MM.1S (cell line): ENCODE results near the gene RPS6KC1.
"Not testable (repeated sequence)": the region's sequence is repeated elsewhere in the genome, so short reads cannot be mapped to it uniquely, and the experiment has no call there.

Experiments used
- DNase-seq: peaks from one replicate; pipeline ENCODE4 v3.0.0-alpha.2; 2015
- H2AFZ ChIP-seq: fragments of 300-600 bp; sonication (generic); 2 replicates; pipeline ENCODE4 v1.6.0; 2016; ENCODE audit warnings: antibody characterized with exemption, low read length
- H3F3A ChIP-seq: fragments of 300-600 bp; sonication (generic); 2 replicates; pipeline ENCODE4 v1.6.1; 2016; ENCODE audit warnings: mild to moderate bottlenecking, antibody characterized with exemption, low read length, moderate library complexity, mixed read lengths; ENCODE audit not compliant: insufficient read depth
- H3K27ac ChIP-seq: fragments of 300-600 bp; sonication (generic); 2 replicates; pipeline ENCODE4 v1.5.1; 2016; ENCODE audit warnings: mild to moderate bottlenecking, low read length
- H3K27me3 ChIP-seq: fragments of 300-600 bp; sonication (generic); replicated peaks from 2 replicates; pipeline ENCODE4 v1.6.0; 2016; ENCODE audit warnings: low read length; ENCODE audit not compliant: insufficient read depth
- H3K36me3 ChIP-seq: fragments of 300-600 bp; sonication (generic); replicated peaks from 2 replicates; pipeline ENCODE4 v1.6.1; 2016; ENCODE audit warnings: mild to moderate bottlenecking, low read length, mixed read lengths; ENCODE audit not compliant: insufficient read depth
- H3K4me1 ChIP-seq: fragments of 300-600 bp; sonication (generic); 2 replicates; pipeline ENCODE4 v1.6.1; 2016; ENCODE audit warnings: low read length, mixed read lengths
- H3K4me2 ChIP-seq: fragments of 300-600 bp; sonication (generic); 2 replicates; pipeline ENCODE4 v1.6.0; 2016; ENCODE audit warnings: low read depth, low read length
- H3K4me3 ChIP-seq: fragments of 300-600 bp; sonication (generic); 2 replicates; pipeline ENCODE4 v1.5.1; 2016; ENCODE audit warnings: low read length, mixed read lengths
- H3K79me2 ChIP-seq: fragments of 300-600 bp; sonication (generic); 2 replicates; pipeline ENCODE4 v1.6.1; 2016; ENCODE audit warnings: mixed run types, low read length, mixed read lengths
- H3K9ac ChIP-seq: fragments of 300-600 bp; sonication (generic); 2 replicates; pipeline ENCODE4 v1.6.1; 2016; ENCODE audit warnings: low read length, mixed read lengths
- H3K9me2 ChIP-seq: fragments of 300-600 bp; sonication (generic); replicated peaks from 2 replicates; pipeline ENCODE4 v1.6.1; 2016; ENCODE audit warnings: mild to moderate bottlenecking, low read length, mixed read lengths; ENCODE audit not compliant: insufficient read depth
- H3K9me3 ChIP-seq: fragments of 300-600 bp; sonication (generic); replicated peaks from 2 replicates; pipeline ENCODE4 v1.6.1; 2016; ENCODE audit warnings: mild to moderate bottlenecking, low read length, mixed read lengths; ENCODE audit not compliant: insufficient read depth
- H4K20me1 ChIP-seq: fragments of 300-600 bp; sonication (generic); 2 replicates; pipeline ENCODE4 v1.6.1; 2016; ENCODE audit warnings: mild to moderate bottlenecking, low read length, moderate library complexity, mixed read lengths; ENCODE audit not compliant: insufficient read depth
- CTCF ChIP-seq: fragments of 300-600 bp; sonication (generic); IDR thresholded peaks from 2 replicates; pipeline ENCODE4 v1.5.1; 2016; ENCODE audit warnings: antibody characterized with exemption, low read length, mixed read lengths
- EZH2 ChIP-seq: fragments of 300-600 bp; sonication (generic); optimal IDR thresholded peaks from 2 replicates; pipeline ENCODE3; 2017; ENCODE audit warnings: low read depth, mild to moderate bottlenecking, antibody characterized with exemption, low read length, mixed read lengths
- EZH2phosphoT487 ChIP-seq: fragments of 300-600 bp; sonication (generic); IDR thresholded peaks from 2 replicates; pipeline ENCODE4 v1.6.1; 2018; ENCODE audit warnings: antibody characterized with exemption, low read length

The RPS6KC1 gene

GRCh38 chr1:213035573-213035972 is 15.5 kb upstream of the RPS6KC1 start:
- H3K9me2 ChIP-seq = no peaks in the 10 kb centered on the region
- no peaks in the 10 kb centered on the region for H3K9me3 ChIP-seq
- no peak for DNase-seq
- no peak overlapping the region for H3K27ac ChIP-seq
- no peak overlapping the region for H3K9ac ChIP-seq
- no peaks in the 10 kb centered on the region for H3K36me3 ChIP-seq
- no peaks in the 10 kb centered on the region for H4K20me1 ChIP-seq
- no peak overlapping the region for H3K4me3 ChIP-seq
- no peak overlapping the region for H2AFZ ChIP-seq
- no peaks in the 10 kb centered on the region for H3K4me1 ChIP-seq
- TF ChIP-seq EZH2 = no peak
- TF ChIP-seq EZH2phosphoT487 = no peak
- no peak for TF ChIP-seq CTCF
- no peaks in the 10 kb centered on the region for H3K27me3 ChIP-seq
- no peaks in the 10 kb centered on the region for H3F3A ChIP-seq
- no peak overlapping the region for H3K4me2 ChIP-seq
- no peaks in the 10 kb centered on the region for H3K79me2 ChIP-seq

- H3F3A ChIP-seq = no peaks in the 10 kb centered on the region
- no peak overlapping the region for H3K4me3 ChIP-seq
- no peaks in the 10 kb centered on the region for H4K20me1 ChIP-seq
- no peak overlapping the region for H3K4me2 ChIP-seq
- no peaks in the 10 kb centered on the region for H3K4me1 ChIP-seq
- H2AFZ ChIP-seq = no peak overlapping the region
- TF ChIP-seq EZH2 = no peak
- no peak for TF ChIP-seq CTCF
- no peak for TF ChIP-seq EZH2phosphoT487
- H3K27me3 ChIP-seq = no peaks in the 10 kb centered on the region
- H3K27ac ChIP-seq = no peak overlapping the region
- H3K9ac ChIP-seq = no peak overlapping the region
- H3K9me3 ChIP-seq = no peaks in the 10 kb centered on the region
- H3K9me2 ChIP-seq = no peaks in the 10 kb centered on the region
- H3K79me2 ChIP-seq = no peaks in the 10 kb centered on the region
- no peak for DNase-seq
- no peaks in the 10 kb centered on the region for H3K36me3 ChIP-seq
These were observed 9.6 kb upstream of the RPS6KC1 start for GRCh38 chr1:213041443-213041842.

GRCh38 chr1:213045321-213046226 is 5.5 kb upstream of the RPS6KC1 start:
- not testable (repeated sequence) for H3K27ac ChIP-seq, H2AFZ ChIP-seq, H3K4me2 ChIP-seq, H3K9me2 ChIP-seq, H3K9me3 ChIP-seq, H3K27me3 ChIP-seq, H3K4me3 ChIP-seq, H3K9ac ChIP-seq, H4K20me1 ChIP-seq, H3F3A ChIP-seq, H3K36me3 ChIP-seq, H3K79me2 ChIP-seq, DNase-seq
- H3K4me1 ChIP-seq = peaks cover 13% of the 10 kb centered on the region; the same call in 1 of the 2 replicates

GRCh38 chr1:213049232-213049631 is 1.8 kb upstream of the RPS6KC1 start:
- Histone ChIP-seq H3K4me1 (peaks cover 15% of the 10 kb centered on the region; the same call in 1 of the 2 replicates), H3K9ac (no peak overlapping the region), H3K79me2 (peaks cover 28% of the 10 kb centered on the region), H3K27me3 (no peaks in the 10 kb centered on the region), H3K9me2 (no peaks in the 10 kb centered on the region), H3F3A (peaks cover 18% of the 10 kb centered on the region), H4K20me1 (no peaks in the 10 kb centered on the region), H3K4me3 (no peak overlapping the region), H2AFZ (no peak overlapping the region), H3K4me2 (no peak overlapping the region), H3K27ac (no peak overlapping the region), H3K9me3 (no peaks in the 10 kb centered on the region), H3K36me3 (no peaks in the 10 kb centered on the region)
- no peak for DNase-seq
- no peak for TF ChIP-seq CTCF
- TF ChIP-seq EZH2phosphoT487 = no peak
- no peak for TF ChIP-seq EZH2
